CD4-positive, alpha-beta memory T cell (primary cell): ENCODE data around the gene DHRS9. TPM values are rescaled to one million over a fixed set of nuclear protein-coding genes. Genes with fewer than 3 reads are reported as not detected.
"Not testable (repeated sequence)": the region's sequence is repeated elsewhere in the genome, so short reads cannot be mapped to it uniquely, and the experiment has no call there.

Experiments used
- CTCF ChIA-PET: fragments of 350-600 bp; sonication (Branson Sonifier 250); formaldehyde crosslinking; loops from one replicate; lab custom pipeline; 2021; ENCODE audit warnings: inconsistent platforms; ENCODE audit not compliant: partially characterized antibody; lab: Charles Lee
- POLR2A ChIA-PET: fragments of 350-600 bp; sonication (Branson Sonifier 250); formaldehyde crosslinking; loops from one replicate; lab custom pipeline; 2021; ENCODE audit not compliant: partially characterized antibody; lab: Charles Lee
- DNase-seq, 5 donors: peaks; one replicate each; pipeline versions ENCODE4 v3.0.0 to v3.0.0-alpha.2; 2020 to 2022; ENCODE audit warnings: mixed read lengths in 1 of 5
- H3K27ac ChIP-seq: one replicate; pipeline ENCODE4 v1.7.0; 2013; ENCODE audit warnings: low read depth, low read length
- H3K27me3 ChIP-seq: 2 replicates; pipeline ENCODE4 v1.7.0; 2013; ENCODE audit warnings: mild to moderate bottlenecking, low read length, moderate library complexity; ENCODE audit not compliant: insufficient read depth
- H3K36me3 ChIP-seq: 2 replicates; pipeline ENCODE4 v1.7.0; 2013; ENCODE audit warnings: mild to moderate bottlenecking, low read length, moderate library complexity; ENCODE audit not compliant: insufficient read depth
- H3K4me1 ChIP-seq: 2 replicates; pipeline ENCODE4 v1.7.0; 2013; ENCODE audit warnings: mild to moderate bottlenecking, low read length, moderate library complexity; ENCODE audit not compliant: insufficient read depth
- H3K4me3 ChIP-seq, 2 donors: one replicate each; pipeline ENCODE4 v1.7.0; 2013; ENCODE audit warnings: low read length in 2 of 2, mild to moderate bottlenecking in 1 of 2
- H3K9me3 ChIP-seq, 2 donors: one replicate each; pipeline ENCODE4 v1.7.0; 2013; ENCODE audit warnings: low read length in 2 of 2, control low read depth in 1 of 2; ENCODE audit not compliant: control insufficient read depth in 1 of 2
- H3K27ac Mint-ChIP-seq, 7 donors: one replicate each; pipeline ENCODE4 v1.8.0; 2020 to 2021; ENCODE audit warnings: mixed read lengths in 7 of 7, mild to moderate bottlenecking in 6 of 7, inconsistent platforms in 3 of 7, moderate library complexity in 3 of 7
- H3K27me3 Mint-ChIP-seq, 2 donors: one replicate each; pipeline ENCODE4 v1.8.0; 2020 to 2021; ENCODE audit warnings: mixed read lengths in 2 of 2
- H3K36me3 Mint-ChIP-seq, 2 donors: one replicate each; pipeline ENCODE4 v1.8.0; 2020 to 2021; ENCODE audit warnings: mixed read lengths in 2 of 2, inconsistent platforms in 1 of 2, mild to moderate bottlenecking in 1 of 2
- H3K4me1 Mint-ChIP-seq, 4 donors: one replicate each; pipeline ENCODE4 v1.8.0; 2020 to 2021; ENCODE audit warnings: mixed read lengths in 4 of 4, mild to moderate bottlenecking in 1 of 4
- H3K4me3 Mint-ChIP-seq, 8 donors: one replicate each; pipeline ENCODE4 v1.8.0; 2020 to 2021; ENCODE audit warnings: mixed read lengths in 8 of 8, mild to moderate bottlenecking in 7 of 8, moderate library complexity in 6 of 8, inconsistent platforms in 3 of 8
- H3K9me3 Mint-ChIP-seq, 8 donors: one replicate each; pipeline ENCODE4 v1.8.0; 2020 to 2021; ENCODE audit warnings: mixed read lengths in 8 of 8, mild to moderate bottlenecking in 5 of 8, inconsistent platforms in 3 of 8, moderate library complexity in 1 of 8
- intact Hi-C: fragments of 100-400 bp; cut with micrococcal nuclease; formaldehyde crosslinking; loops from one replicate; pipeline ENCODE4 v1.15.1; 2023
- polyA plus RNA-seq, 2 donors: library from polyadenylated mRNA; unstranded; fragments of 300-500 nt; fragmentation: Illumina TruSeq; gene quantifications; one replicate each; pipeline ENCODE4 v1.2.3, GENCODE V29; 2021
- total RNA-seq, 2 experiments: library from RNA; stranded (reverse); gene quantifications; one replicate each; pipeline ENCODE4 v1.2.3, GENCODE V29; 2021

The DHRS9 gene
- total and polyA plus RNA-seq, 4 experiments from 2014 or later, result 0.32 to 0.44 TPM; not detected in 2

DNA sequence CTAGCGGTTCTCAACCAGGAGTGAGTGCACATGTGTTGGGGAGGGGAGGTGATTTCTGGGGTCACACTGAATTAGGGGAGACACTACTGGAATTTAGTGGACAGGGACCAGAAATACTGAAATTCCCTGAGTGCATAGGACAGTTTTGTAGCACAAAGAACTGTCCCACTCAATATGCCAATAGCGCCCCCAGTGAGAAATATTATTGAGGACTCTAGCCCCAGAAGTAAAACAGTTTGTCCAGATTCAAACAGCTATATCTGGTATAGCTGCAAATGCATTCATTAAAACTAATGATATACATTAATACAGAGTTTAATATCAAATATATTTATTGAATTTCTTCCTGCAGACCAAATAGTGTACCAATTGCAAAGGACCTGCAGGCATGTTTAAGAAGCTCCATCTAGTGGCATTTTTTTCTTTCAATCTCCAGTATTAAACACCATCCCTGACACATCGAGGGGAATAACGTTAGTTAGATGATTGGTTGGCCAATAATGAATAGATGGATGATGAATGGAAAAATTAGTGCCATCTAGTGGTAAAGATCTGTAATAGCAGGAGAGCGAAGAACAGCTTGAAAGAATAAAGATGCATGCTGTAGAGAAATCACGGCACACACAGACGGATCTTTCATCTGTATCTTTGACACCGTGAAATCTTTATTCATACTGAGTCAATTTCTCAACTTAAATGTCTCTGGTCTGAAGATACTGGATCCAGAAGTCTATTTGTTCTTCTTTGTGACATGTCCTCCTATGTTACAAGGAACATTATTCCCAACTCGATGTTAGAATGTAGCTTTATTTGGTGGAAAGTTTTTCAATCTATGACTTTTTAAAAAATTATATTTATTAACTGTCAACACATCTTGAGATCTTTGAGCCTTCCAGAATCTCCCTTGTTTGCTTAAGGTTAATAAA is 62.5 kb downstream of the DHRS9 start:
- no peaks in the 10 kb centered on the region for H3K4me1 ChIP-seq
- H3K27me3 ChIP-seq, result no peaks in the 10 kb centered on the region
- H3K27ac Mint-ChIP-seq, result peak overlapping the region in 3 of 7 donors; percentile 1 to 32 (median 18)
- no peaks in the 10 kb centered on the region for H3K9me3 ChIP-seq
- intact Hi-C loops, result loop anchor here (1.0 kb wide), 2 partner anchors 23 to 171 kb away; no protein-coding TSS in a partner anchor
- POLR2A ChIA-PET, result interaction anchor here (1.0 to 2.3 kb wide), 4 partner anchors 22 to 170 kb away, joined by 3 to 11 read pairs (median 5); no protein-coding TSS in a partner anchor
- DNase-seq, result peak in 4 of 5 donors; percentile 52 to 58 (median 54)
- H3K4me3 ChIP-seq, result no peak overlapping the region
- H3K36me3 Mint-ChIP-seq, result no peaks in the 10 kb centered on the region
- CTCF ChIA-PET, result interaction anchor here (0.5 to 3.7 kb wide), 28 partner anchors 10 to 383 kb away, joined by 3 to 154 read pairs (median 4); partner anchors contain the start of gene DHRS9
- H3K4me1 Mint-ChIP-seq, result peaks cover 0 to 6% (median 3%) of the 10 kb centered on the region in 4 donors
- H3K36me3 ChIP-seq, result no peaks in the 10 kb centered on the region
- no peak overlapping the region for H3K4me3 Mint-ChIP-seq
- no peak overlapping the region for H3K27ac ChIP-seq
- H3K9me3 Mint-ChIP-seq, result no peaks in the 10 kb centered on the region
- H3K27me3 Mint-ChIP-seq, result no peaks in the 10 kb centered on the region

DNA sequence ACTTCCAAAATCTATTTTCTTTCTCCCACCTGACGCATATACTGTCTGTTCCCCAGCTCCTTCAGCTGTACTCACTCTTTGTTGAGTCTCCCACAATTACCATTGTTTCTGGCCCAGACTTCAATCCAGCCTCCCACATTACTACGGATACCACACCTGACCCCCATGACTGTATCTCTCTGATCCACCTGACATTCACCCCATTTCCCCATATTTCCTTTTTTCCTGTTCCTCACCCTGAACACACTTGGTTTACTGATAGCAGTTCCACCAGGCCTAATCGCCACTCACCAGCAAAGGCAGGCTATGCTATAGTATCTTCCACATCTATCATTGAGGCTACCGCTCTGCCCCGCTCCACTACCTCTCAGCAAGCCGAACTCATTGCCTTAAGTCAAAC is 64.9 kb downstream of the DHRS9 start:
- DNase-seq, H3K27ac Mint-ChIP-seq, H3K4me1 Mint-ChIP-seq, H3K9me3 Mint-ChIP-seq, H3K4me1 ChIP-seq, H3K27me3 Mint-ChIP-seq, POLR2A ChIA-PET, H3K9me3 ChIP-seq, H3K4me3 ChIP-seq, intact Hi-C loops, H3K36me3 ChIP-seq, H3K4me3 Mint-ChIP-seq, H3K27ac ChIP-seq, H3K36me3 Mint-ChIP-seq, H3K27me3 ChIP-seq: not testable (repeated sequence)
- CTCF ChIA-PET, result interaction anchor here (1.8 to 2.2 kb wide), 3 partner anchors 10 to 170 kb away, joined by 4 to 17 read pairs (median 6); no protein-coding TSS in a partner anchor

DNA sequence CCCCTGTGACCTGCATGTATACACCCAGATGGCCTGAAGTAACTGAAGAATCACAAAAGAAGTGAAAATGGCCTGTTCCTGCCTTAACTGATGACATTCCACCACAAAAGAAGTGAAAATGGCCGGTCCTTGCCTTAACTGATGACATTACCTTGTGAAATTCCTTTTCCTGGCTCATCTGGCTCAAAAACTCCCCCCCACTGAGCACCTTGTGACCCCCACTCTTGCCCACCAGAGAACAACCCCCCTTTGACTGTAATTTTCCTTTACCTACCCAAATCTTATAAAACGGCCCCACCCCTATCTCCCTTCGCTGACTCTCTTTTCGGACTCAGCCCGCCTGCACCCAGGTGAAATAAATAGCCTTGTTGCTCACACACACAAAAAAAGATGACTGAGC is 67.1 kb downstream of the DHRS9 start:
- H3K27ac Mint-ChIP-seq, POLR2A ChIA-PET: not testable (repeated sequence)

DNA sequence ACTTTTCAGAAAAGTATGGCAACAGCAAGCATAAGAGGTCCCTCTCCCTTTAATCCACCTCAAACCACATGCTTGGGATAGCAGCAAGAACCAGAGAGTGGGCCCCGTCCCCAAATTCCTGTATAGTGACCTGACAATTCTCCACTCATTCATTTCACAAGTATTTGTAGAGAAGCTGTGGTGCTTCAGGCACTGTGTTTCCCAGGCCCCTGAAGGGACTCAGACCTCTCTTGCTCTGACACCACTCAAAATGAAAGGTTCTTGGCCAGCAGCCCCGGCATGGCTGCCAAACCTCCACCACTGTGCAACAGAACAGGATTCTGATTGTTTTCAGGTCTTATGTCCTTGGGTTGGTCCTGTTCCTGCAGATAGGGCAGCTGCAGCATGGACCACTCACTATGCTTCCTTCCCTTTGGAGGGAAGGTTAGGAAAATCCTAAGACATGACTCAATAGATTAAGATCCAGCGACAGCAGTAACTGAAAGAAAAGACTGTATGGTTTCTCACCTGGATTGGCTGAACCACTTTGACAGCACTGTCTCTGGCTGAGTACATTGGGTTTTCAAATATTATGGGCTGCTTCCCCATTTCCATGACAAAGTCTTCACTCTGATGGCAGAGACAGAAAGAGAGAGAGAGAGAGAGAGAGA is 67.6 kb downstream of the DHRS9 start:
- Mint-ChIP-seq H3K4me3 (no peak overlapping the region), H3K27ac (no peak overlapping the region), H3K4me1 (peaks cover 0 to under 1% (median 0%) of the 10 kb centered on the region in 4 donors), H3K27me3 (no peaks in the 10 kb centered on the region), H3K9me3 (no peaks in the 10 kb centered on the region), H3K36me3 (no peaks in the 10 kb centered on the region)
- Histone ChIP-seq H3K27ac (no peak overlapping the region), H3K4me1 (no peaks in the 10 kb centered on the region), H3K4me3 (no peak overlapping the region), H3K9me3 (no peaks in the 10 kb centered on the region), H3K36me3 (no peaks in the 10 kb centered on the region), H3K27me3 (no peaks in the 10 kb centered on the region)
- no peak for DNase-seq
- intact Hi-C loops, result no loop called here
- ChIA-PET POLR2A (no interaction called here), CTCF (interaction anchor here (0.6 to 7.9 kb wide), 2 partner anchors 25 to 1630 kb away, joined by 3 to 423 read pairs; no protein-coding TSS in a partner anchor)

More for the DNA sequence above, 67.1 kb downstream of the DHRS9 start:
- H3K9me3 ChIP-seq, H3K27ac ChIP-seq, H3K4me1 Mint-ChIP-seq, H3K36me3 ChIP-seq, H3K4me1 ChIP-seq, intact Hi-C loops, CTCF ChIA-PET, H3K4me3 Mint-ChIP-seq, H3K27me3 Mint-ChIP-seq, H3K27me3 ChIP-seq, H3K4me3 ChIP-seq, DNase-seq, H3K36me3 Mint-ChIP-seq, H3K9me3 Mint-ChIP-seq: not testable (repeated sequence)

DNA sequence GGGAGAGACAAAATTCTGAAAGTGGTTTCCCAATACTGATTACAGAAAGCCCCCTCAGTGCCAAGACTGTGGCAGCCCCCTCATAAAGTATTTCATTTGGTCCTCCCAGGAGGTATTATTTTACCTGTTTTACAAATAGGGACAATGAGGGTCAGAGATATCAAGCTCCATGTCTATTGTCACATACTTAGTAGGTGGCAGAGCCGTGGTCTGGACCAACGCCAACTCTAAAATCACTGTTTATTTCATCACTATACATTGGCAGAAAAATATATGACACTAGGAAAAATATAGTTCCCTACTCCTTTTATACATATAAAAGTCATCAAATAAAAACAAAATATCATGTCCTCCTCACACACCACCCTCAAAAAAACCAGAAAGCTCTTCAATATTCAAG is 68.6 kb downstream of the DHRS9 start:
- no peaks in the 10 kb centered on the region for H3K9me3 Mint-ChIP-seq
- Histone ChIP-seq H3K4me1 (no peaks in the 10 kb centered on the region), H3K9me3 (no peaks in the 10 kb centered on the region), H3K4me3 (no peak overlapping the region), H3K27me3 (no peaks in the 10 kb centered on the region), H3K27ac (no peak overlapping the region), H3K36me3 (no peaks in the 10 kb centered on the region)
- intact Hi-C loops, result no loop called here
- no peaks in the 10 kb centered on the region for H3K27me3 Mint-ChIP-seq
- ChIA-PET POLR2A (no interaction called here), CTCF (interaction anchor here (7.5 to 7.9 kb wide), 2 partner anchors 26 to 174 kb away, joined by 188 to 423 read pairs; no protein-coding TSS in a partner anchor)
- H3K36me3 Mint-ChIP-seq, result no peaks in the 10 kb centered on the region
- DNase-seq, result no peak
- H3K27ac Mint-ChIP-seq, result no peak overlapping the region
- peaks cover 0 to 2% (median 0%) of the 10 kb centered on the region in 4 donors for H3K4me1 Mint-ChIP-seq
- no peak overlapping the region for H3K4me3 Mint-ChIP-seq

DNA sequence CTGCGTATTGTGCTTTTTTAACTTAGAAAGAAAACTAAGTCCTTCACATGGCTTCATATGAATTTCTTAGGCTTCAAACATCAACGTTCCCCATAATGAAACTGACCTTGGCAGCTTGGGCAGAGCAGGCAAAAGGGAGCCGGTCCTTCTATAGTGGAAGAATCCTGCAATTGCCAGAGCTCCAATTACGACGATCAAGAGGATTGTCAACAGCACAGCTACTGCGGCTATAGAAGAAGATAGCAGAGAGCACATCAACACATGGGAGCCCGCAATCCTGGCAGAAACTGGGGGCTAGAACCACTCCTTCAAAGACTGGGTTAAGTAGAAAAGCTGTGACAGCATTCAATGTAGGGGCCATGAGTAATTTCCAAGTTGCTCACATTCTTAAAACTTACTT is 69.8 kb downstream of the DHRS9 start:
- ChIA-PET POLR2A (interaction anchor here (1.7 kb wide), 1 partner anchor 175 kb away, joined by 4 read pairs; no protein-coding TSS in a partner anchor), CTCF (interaction anchor here (0.8 to 7.9 kb wide), 10 partner anchors 8 to 192 kb away, joined by 3 to 423 read pairs (median 6); no protein-coding TSS in a partner anchor)
- Histone ChIP-seq H3K9me3 (no peaks in the 10 kb centered on the region), H3K27ac (no peak overlapping the region), H3K27me3 (no peaks in the 10 kb centered on the region), H3K4me3 (no peak overlapping the region), H3K36me3 (no peaks in the 10 kb centered on the region), H3K4me1 (no peaks in the 10 kb centered on the region)
- Mint-ChIP-seq H3K27me3 (no peaks in the 10 kb centered on the region), H3K9me3 (no peaks in the 10 kb centered on the region), H3K4me1 (peaks cover 0 to 3% (median 0%) of the 10 kb centered on the region in 4 donors), H3K4me3 (no peak overlapping the region), H3K36me3 (no peaks in the 10 kb centered on the region), H3K27ac (no peak overlapping the region)
- no peak for DNase-seq
- intact Hi-C loops, result no loop called here
